Stimulated activated CD4-positive, alpha-beta T cell treated with anti-CD3 and anti-CD28 coated beads, Interleukin-12 subunit alpha, Interleukin-12 subunit beta, amount 100 ng/mL, for 48 hours (primary cell): Measurements from ENCODE around the gene OR10H5.
A peak's percentile ranks its signal among the peaks of the same experiment; 100 is the strongest.
"Not testable (repeated sequence)": the region's sequence is repeated elsewhere in the genome, so short reads cannot be mapped to it uniquely, and the experiment has no call there.

Source experiments
- DNase-seq, 3 donors: peaks; one replicate each; pipeline ENCODE4 v3.0.0-alpha.2; 2020; ENCODE audit warnings: low read depth in 2 of 3, low spot score in 1 of 3

Gene OR10H5

DNA sequence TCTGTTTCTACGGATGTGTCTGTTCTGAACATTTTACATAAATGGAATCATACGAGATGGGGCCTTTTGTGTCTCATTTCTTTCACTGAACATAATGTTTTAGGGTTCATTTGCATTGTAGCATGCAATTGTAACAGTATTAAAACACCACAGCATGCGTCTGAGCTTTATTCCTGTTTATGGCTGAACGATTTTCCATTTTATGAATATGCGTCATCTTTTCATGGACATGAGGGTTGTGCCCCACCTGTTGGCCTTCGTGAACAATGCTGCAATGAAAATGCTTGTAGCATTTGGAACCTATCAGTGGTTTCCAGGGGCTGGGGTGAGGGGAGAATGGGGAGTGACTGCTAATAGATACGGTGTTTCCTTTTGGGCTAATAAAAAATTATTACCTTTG, 22.9 kb downstream of the OR10H5 start:
- no peak for DNase-seq

DNA sequence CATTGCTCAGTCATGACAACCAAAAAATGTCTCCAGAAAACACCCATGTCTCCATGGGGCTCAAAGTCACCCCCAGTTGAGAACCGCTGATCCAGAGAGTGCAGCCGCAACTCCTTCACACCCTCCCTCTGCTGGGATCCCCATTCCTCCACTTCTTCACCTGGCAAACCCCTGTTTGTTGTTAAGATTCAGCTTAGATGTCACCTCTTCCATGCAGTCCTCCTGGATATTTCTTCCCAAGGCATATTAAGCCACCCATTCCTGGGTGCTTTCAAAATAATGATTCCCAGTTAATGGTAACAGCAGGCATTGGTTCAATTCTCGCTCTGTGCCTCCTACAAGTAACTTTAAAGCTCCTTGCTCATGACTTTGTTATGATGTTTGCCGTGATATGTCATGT, 24.0 kb downstream of the OR10H5 start:
- DNase-seq: no peak

DNA sequence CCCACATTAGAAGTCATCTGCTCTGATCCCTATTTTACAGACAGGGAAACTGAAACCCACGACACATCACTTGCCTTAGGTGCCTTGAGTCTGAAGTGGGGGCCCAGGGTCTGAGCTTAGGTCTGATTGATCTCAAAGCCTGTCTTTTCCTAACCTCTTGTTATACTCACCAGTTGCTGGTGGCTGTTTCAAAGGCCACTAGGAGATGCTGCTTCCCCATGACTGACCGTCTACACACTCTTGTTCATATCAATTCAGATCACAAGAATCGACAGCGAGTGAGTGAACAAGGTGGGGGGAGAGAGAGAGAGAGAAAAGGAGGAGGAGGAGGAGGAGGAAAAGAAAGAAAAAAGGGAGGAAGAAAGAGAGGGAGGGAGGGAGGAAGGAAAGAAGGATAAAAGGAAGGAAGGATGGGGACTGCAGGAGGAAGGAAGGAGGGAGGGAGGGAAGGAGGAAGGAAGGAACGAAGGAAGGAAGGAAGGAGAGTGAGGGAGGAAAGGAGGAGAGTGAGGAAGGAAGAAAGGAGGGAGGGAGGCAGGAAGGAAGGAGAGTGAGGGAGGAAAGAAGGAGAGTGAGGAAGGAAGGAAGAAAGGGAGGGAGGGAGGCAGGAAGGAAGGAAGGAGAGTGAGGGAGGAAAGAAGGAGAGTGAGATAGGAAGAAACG, 24.7 kb downstream of the OR10H5 start:
- DNase-seq: peak in 1 of 3 donors; percentile 2

DNA sequence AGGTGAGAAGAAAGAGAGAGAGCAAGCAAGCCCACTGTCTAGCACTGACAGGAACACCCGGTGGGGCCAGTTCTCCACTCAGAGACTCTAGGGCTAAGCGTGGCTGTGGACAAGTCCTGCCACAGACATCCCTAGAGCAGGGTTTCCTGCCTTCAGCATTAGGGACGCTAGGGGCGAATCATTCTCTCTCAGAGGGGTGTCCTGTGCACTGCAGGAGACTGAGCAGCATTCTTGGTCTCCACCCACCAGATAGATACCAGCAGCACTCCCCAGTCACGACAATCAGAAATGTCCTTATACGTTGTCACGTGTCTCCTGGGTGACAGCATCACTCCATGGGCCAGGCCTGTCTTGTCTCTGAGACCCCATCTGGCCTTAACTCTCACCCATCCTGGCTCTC, 26.5 kb downstream of the OR10H5 start:
- no peak for DNase-seq

DNA sequence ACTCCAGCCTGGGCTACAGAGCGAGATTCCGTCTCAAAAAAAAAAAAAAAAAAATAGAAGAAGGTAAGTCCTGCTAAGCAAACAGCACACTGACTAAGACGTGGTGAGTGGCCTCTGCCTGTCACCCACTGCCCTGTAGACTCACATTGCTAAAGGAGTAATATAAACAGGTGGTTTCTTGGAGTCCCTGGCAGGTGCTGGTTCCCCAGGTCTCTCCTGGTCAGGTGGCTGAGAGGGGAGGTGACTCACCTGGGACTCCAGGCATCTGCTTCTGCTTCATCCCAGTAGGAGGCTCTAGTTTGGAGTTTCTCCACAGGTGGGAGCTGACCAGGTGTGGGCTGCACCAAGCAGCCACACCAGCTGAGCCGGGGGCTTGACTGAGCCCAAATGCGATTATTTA, 27.8 kb downstream of the OR10H5 start, which contains the start of gene OR10H1:
OR10H1 (minus strand) TSS at position 359 of the 400 bp plus-strand sequence. CDS start 7,627 bp downstream, outside the sequence.
- no peak for DNase-seq

DNA sequence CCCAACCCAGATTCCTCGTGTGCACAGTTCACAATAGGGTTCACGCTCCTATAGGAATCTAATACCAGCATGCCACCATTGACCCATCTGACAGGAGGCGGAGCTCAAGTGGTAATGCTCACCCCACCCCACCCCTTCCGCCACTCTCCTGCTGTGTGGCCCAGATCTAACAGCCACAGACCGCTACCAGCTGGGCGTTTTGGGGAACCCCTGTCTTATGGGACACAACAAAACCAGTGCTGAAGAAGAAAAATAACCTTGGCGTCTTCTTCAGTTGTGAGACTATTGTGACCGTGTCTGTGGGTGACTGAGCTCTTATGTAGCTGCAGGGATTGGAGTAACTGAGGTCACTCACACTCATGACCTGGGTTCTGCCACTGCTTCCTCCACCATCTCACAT, 33.2 kb downstream of the OR10H5 start:
- DNase-seq: no peak

DNA sequence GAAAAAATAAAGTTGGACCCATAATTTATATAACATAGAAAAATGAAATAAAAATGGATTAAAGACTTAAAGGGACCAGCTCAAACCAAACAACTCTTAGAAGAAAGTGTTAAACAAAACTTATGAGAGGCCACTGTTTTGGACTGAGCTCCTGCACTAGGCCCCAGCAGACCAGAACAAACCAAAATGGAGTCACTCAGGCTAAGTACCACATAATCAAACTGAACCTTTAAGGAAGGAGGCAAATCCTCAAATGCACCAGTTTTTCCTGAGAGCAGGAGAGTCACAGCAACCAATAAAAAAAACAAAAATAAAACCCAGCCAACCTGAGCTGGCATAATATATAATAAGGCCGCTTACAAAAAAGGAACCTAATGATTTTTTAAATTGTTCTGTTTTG, 38.3 kb downstream of the OR10H5 start:
- DNase-seq: no peak

DNA sequence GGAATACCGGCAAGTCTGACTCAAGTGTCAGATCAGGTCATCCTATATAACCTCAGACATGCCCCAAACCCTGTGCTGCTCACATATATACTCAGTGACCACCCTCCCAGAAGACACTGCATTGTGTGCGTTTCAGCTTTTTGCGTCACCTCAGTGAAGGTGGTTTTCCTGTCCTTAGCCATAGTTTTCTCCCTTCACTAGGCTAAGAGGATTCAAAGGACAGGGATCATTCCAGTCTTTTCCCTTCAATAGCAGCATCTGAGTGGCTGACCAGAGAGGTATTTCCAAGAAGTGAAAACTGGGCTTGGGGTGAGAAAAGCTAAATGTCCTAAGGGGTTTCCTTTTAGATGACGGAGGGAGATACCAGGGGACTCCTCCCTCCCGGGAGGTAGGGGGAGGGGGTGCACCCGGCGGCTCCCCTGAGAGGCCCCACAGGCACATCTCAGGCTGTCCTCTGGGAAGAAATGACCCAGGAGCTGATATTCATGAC, 40.7 kb downstream of the OR10H5 start:
- DNase-seq: no peak

DNA sequence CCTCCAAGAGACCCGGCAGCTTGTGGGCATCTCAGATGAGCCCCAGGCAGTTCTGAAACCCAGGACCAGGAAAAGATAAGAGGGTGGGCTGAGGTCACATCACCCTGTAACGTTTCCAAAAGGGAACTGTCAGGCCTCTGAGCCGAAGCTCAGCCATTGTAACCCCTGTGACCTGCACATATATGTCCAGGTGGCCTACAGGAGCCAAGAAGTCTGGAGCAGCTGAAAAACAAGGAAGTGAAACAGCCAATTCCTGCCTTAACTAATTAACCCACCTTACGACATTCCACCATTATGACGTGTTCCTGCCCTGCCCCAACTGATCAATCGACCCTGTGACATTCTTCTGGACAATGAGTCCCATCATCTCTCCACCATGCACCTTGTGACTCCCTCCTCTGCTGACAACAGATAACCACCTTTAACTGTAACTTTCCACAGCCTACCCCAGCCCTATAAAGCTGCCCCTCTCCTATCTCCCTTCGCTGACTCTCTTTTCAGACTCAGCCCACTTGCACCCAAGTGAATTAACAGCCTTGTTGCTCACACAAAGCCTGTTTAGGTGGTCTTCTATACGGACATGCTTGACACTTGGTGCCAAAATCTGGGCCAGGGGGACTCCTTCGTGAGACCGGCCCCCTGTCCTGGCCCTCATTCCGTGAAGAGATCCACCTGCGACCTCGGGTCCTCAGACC, 41.3 kb downstream of the OR10H5 start:
- DNase-seq: not testable (repeated sequence)

DNA sequence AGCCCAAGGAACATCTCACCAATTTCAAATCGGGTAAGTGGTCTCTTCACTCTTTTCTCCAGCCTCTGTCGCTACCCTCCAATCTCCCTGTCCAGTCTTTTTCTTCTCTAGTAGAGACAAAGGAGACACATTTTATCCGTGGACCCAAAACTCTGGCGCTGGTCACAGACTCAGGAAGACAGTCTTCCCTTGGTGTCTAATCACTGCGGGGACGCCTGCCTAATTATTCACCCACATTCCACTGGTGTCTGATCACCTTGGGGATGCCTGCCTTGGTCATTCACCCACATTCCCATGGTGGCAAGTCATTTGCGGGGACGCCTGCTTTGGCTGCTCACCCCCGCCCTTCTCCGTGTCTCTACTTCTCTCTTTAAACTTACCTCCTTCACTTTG, 41.8 kb downstream of the OR10H5 start:
- no peak for DNase-seq

DNA sequence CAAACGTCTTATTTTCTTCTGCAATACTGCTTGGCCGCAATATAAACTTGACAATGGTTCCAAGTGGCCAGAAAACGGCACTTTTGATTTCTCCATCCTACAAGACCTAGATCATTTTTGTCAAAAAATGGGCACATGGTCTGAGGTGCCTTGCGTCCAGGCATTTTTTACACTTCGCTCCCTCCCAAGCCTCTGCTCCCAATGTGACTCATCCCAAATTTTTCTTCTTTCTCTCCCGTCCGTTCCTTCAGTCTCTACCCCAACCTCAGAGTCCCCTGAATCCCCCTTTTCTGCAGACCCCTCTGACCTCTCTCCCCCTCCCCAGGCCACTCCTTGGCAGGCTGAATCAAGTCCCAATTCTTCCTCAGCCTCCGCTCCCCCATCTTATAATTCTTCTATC, 42.3 kb downstream of the OR10H5 start:
- no peak for DNase-seq

DNA sequence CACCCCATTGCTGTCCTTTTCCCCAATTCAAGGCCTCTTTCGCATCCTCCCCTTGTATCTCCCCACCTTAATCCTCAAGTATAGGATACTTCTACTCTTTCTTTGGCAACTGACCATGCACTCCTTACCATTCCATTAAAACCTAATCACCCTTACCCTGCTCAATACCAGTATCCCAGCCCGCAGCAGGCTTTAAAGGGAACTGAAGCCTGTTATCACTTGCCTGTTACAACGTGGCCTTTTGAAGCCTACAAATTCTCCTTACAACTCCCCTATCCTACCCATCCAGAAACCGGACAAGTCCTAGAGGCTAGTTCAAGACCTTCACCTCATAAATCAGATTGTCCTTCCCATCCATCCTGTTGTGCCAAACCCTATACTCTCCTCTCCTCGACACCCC, 44.2 kb downstream of the OR10H5 start:
- DNase-seq: no peak

DNA sequence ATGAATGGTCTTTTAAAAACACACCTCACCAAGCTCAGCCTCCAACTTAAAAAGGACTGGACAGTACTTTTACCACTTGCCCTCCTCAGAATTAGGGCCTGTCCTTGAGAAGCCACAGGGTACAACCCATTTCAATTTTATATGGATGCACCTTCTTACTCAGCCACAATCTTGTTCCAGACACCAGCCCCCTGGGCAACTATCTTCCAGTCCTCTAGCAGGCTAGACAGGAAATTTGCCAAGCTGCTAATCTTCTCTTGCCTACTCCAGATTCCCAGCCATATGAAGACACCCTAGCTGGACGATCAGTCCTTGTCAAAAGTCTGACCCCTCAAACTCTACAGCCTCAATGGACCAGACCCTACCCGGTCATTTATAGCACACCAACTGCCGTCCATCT, 46.8 kb downstream of the OR10H5 start:
- DNase-seq: not testable (repeated sequence)

DNA sequence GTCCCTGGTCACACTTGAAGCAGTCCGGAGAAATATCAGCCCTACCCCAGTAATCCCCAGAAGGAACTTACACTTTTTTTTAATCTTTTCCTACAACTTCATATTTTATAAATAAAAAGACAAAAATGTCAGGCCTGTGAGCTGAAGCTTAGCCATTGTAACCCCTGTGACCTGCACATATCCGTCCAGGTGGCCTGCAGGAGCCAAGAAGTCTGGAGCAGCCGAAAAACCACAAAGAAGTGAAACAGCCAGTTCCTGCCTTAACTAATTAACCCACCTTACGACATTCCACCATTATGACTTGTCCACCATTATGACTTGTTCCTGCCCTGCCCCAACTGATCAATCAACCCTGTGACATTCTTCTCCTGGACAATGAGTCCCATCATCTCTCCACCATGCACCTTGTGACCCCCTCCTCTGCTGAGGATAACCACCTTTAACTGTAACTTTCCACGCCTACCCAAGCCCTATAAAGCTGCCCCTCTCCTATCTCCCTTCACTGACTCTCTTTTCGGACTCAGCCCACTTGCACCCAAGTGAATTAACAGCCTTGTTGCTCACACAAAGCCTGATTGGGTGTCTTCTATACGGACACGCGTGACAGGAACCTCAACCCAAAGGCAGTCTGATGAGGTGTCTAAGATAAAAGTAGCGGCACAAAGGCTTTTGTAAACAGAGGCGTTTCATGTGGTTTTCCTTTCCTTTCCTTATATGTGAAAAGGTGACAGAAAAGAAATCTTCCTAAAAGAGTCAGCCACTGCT, 48.3 kb downstream of the OR10H5 start:
- peak; percentile 6 to 38 (median 21) for DNase-seq

DNA sequence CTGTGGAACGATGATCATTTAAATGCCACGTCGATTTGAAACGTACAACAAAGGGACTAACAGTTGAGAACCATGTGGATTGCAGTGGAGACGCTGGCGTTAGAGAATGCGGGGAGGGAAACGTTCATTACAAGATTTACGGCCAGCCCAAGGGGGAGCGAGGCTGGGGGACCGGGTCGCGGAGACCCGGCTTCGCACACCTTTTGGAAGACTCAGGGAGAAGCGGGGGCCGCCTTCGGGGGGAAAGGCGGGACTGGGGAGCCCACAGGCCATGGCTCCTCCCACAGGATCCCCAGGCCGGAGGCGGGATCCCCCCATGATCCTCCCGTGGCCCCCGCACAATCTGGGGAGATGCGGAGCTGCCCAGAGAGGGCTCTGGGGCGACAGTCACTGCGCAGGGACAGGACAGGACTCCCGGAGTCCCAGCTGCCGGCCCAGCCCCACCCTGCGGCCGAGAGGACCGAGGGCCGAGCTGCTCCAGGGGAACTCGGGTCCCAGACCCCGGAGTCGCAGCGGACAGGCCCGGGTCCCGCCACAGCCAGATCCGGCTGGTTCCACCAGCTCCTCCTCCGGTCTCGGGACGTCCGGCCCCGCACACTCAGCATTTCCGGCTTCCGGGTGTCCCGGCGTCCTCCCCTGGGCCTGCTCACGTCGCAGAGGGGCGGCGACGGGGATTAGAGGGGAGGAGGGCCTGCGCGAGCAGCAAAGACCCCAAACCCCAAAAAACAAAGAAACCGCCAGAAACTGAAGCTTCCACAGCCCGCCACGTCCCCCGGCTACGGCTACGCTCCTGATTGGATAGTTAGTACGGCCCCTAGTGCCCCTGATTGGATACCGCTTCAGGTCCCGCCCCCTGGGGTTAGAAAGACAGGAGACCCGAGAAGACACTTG, 49.1 kb downstream of the OR10H5 start:
- DNase-seq: peak; percentile 86 to 94 (median 89)

DNA sequence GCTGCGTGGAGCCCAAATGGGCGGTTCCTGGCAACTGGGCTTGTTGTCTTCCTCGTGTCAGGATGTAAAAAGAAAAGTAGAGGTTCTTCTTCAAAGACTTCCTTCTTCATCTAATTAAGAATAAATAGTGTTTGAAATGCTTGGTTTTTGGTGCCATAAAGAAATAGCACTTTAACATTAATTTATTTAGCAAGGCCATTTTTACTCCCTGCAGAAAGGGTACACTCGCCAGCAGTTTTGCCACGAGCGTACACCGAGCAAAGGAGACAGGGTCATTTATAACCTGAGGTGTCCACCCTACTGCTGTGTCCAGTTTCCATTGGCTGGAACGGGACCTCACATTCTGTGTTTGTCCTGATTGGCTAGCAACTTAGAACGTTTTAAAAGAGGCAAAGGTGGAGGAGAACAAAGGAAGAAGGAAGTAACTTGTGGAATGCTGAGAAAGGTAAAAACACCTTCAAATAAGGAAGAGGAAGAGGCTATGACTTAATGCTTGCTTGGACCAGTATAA, 49.8 kb downstream of the OR10H5 start:
- DNase-seq: peak; percentile 3 to 9 (median 6)

DNA sequence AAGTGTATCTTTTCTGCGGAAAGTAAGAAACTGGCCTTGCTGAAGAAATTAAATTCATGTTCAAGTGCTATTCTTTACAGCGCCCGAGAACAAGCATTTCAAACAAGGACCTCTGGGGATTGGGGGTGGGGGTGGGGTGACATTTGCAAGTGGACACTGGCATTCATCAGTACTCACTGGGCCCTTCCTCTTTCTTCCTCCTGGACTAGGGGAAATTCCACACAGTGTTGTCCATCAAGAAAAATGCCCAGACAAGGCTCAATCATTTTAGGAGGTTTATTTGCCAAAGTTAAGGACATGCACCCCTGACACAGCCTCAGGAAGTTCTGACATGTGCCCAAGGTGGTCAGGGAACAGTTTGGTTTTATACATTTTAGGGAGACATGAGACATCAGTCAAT, 50.9 kb downstream of the OR10H5 start:
- DNase-seq: no peak

DNA sequence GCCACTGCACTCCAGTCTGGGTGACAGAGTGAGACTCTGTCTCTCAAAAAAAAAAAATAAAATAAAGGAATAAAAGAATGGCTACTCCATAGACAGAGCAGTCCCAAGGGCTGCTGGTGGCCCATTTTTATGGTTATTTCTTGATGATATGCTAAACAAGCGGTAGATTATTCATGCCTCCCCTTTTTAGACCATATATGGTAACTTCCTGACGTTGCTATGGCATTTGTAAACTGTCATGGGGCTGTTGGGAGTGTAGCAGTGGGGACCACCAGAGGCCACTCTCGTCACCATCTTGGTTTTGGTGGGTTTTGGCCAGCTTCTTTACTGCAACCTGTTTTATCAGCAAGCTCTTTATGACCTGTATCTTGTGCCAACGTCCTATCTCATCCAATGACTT, 52.4 kb downstream of the OR10H5 start:
- DNase-seq: not testable (repeated sequence)

DNA sequence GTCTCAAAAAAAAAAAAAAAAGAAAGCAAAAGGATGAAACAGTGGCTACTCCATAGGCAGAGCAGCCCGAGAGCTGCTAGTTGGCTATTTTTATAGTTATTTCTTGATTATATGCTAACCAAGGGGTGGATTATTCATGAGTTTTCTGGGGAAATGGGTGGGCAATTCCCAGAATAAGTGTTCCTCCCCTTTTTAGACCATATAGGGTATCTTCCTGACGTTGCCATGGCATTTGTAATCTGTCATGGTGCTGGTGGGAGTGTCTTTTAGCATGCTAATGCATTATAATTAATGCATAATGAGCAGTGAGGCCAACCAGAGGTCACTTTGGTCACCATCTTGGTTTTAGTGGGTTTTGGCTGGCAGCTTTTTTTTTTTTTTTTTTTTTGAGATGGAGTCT, 53.4 kb downstream of the OR10H5 start:
- DNase-seq: no peak

DNA sequence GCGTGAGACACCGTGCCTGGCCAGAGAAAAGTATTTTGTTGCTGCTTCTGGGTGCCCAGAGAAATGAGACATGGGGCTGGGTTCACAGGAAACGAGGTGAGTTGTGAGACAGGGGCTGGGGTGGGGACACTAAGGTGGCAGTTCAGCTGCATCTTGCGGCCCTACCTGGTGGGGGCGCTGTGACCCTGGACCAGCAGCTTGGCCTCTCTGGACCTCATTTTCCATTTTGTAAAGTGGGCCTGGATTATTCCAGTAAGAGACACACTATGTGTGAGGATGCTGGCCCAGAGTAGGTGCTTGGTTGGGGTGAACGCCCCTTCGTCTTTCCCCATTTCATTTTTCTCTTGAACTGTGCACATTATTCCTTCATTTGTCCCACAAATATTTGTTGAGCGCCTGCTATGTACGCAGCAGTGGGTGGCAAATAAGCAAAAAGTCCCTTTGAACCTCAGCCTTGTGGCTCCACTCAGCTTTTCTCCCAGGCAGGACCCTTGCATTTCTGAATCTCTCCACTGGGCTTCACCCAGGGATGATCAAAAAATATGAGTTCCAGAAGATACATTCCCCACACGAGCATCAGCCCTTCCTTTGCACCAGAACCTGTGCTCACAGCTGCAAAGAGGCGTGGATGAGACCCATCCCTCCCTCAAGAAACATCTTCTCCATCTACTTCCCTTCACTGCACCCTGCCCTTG, 54.6 kb downstream of the OR10H5 start:
- peak in 1 of 3 donors; percentile 11 for DNase-seq
